Stimulated activated CD8-positive, alpha-beta memory T cell treated with anti-CD3 and anti-CD28 coated beads, Interleukin-7, amount 100 ng/mL, for 4 hours (primary cell): ENCODE results near the gene COG5.
"Not testable (repeated sequence)": the region's sequence is repeated elsewhere in the genome, so short reads cannot be mapped to it uniquely, and the experiment has no call there.

Experiments used
- DNase-seq, 2 donors: peaks; one replicate each; pipeline ENCODE4 v3.0.0-alpha.2; 2020; ENCODE audit warnings: low read depth in 2 of 2

COG5 gene

DNA sequence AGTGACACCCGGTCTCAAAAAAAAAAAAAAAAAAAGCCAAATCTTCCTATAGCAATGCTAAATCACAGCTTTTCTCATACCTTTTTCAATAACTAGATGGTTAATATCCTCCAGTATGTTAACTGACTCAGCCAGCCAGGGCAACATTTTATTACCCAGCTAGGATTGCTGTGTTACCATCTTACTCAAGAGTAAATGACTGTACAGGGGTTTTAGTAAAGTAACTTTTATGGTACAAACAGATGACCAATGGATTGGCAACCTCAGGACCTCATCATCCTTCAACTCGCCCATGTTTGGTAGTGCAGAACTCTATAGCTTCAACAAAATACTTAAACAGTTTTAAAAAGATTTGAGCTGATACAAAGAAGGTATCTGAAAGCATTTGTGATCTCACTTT lies 335.4 kb downstream of the COG5 start:
- no peak for DNase-seq

DNA sequence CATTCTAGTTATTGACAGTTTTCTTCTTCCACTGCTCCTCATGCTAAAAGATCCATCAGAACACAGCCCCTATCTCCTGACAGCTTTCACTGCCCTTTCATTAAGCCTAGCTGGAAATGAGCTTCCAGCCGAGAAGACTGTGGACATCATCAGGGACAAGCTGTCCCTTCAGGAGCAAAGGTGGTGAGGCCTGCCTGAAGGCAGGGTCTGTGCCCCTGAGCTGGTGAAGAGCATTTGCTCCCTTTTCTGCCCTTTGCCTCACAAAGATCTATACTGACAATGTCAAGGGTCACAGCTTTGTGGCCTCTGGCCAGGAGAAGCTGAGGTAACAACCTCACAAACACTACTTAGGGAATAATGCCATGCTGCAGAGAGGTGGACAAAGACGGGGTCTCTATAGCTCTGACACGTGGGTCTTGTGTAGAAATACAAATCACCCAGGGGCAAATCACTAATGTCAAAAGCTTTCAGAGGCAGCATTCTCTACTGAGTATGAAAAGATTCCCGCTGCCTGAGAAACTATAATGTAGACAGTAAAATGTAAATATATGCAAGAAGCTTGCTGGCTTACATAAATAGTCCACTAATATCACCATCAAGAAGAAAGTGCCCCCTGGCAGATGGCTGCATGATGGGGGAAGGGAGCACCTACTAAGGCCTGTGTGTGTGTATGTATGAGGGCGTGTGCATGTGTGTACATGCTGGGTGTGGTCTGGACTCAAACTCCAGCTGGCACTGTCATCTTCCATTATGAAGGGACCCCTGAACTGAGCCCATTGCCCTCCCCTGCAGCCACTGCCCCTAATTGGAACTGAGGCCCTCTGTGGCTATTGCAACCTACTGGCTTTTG lies 339.1 kb downstream of the COG5 start:
- DNase-seq = no peak

DNA sequence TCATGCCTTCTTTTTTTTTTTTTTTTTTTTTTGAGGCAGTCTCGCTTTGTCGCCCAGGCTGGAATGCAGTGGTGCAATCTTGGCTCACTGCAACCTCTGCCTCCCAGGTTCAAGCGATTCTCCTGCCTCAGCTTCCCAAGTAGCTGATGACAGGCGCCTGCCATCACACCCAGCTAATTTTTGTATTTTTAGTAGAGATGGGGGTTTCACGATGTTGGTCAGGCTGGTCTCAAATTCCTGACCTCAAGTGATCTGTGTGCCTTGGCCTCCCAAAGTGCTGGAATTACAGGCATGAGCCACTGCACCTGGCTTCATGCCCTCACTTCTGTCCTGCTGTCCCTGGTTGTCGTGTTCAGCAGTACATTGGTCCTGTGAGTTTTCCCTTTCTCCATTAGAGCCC lies 342.9 kb downstream of the COG5 start:
- not testable (repeated sequence) for DNase-seq

DNA sequence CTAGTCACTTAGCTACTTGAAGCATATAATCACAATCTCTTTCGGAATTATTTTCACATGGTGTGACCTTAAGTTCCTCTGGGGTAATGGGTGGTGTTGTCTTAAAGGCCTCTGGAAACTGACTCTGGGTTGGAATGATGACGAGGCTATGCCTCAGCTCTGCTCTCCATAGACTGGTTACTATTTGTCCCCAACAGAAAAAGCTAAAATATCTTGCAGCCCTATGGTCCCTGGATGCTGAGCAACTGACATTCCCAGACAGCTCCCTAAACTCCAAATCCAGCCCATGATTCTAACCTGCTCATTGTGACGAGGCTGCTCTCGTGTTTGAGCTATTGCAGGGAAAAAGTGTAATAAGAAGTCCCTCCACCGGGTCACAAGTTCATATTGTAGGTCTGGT lies 343.4 kb downstream of the COG5 start:
- no peak for DNase-seq

GRCh38 chr7:107219563-107220244 lies 344.0 kb downstream of the COG5 start:
- DNase-seq = no peak

DNA sequence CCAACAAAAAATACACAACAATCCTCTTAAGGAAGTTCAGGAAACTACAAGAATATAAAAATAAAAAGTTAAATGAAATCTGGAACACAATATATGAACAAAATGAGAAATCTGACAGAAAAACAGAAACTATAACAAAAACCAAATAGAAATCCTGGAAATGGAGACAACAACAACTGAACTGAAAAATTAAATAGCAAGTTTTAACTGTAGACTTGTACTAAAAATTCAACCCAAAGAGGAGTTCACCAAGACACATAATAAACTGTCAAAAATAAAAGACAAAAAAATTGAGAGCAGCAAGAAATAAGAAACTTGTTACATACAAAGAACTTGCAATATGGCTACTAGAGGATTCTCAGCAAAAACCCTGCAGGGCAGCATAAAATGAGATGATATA lies 349.8 kb downstream of the COG5 start:
- DNase-seq = no peak

GRCh38 chr7:107213193-107213788 lies 350.4 kb downstream of the COG5 start:
- no peak for DNase-seq

DNA sequence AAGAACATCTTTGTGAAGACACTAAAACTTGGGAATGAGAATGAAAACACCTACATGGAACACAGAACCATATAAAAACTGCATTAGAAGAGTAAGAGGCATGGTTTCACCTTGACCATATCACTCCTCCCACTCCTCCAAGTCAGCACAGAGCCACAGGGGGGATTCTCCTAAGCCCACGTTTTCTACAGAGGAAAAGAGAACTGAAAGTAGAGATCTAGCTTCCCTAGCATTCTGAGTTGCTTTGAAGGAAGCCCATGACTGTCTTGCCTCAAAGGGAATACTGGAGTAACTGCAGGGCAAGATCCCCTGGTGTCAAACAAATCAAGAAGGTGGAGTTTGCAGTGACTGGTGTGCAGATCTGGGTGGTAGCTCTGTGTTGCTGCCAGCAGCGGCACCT lies 351.0 kb downstream of the COG5 start:
- DNase-seq = no peak

- DNase-seq = no peak
Measured at GRCh38 chr7:107210400-107210799, 353.3 kb downstream of the COG5 start.

GRCh38 chr7:107209565-107209964 lies 354.2 kb downstream of the COG5 start:
- DNase-seq = no peak

GRCh38 chr7:107208563-107208962 lies 355.2 kb downstream of the COG5 start:
- no peak for DNase-seq

DNA sequence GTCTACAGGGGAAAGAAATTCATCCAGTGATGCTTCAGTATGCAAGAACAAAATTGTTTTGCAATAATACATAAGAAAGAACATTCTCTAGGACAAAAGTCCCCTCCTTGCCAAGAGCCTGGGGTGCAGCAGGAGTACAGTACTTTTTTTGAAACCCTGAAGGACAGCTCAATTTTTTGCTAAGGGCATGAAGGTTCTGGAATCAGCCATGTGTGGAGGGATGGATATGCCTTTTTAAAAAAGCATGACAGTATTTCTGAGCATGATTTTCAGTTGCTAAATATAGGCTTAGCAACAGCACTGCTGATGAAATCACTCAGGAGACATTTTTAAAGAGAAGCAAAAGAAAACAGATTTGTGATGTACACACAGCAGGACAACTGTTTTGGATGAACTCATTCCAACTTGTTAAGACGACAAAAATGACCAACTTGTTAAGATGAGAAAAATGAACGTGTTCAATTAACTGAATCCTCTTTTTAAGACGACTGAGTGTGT lies 355.6 kb downstream of the COG5 start:
- DNase-seq = no peak

DNA sequence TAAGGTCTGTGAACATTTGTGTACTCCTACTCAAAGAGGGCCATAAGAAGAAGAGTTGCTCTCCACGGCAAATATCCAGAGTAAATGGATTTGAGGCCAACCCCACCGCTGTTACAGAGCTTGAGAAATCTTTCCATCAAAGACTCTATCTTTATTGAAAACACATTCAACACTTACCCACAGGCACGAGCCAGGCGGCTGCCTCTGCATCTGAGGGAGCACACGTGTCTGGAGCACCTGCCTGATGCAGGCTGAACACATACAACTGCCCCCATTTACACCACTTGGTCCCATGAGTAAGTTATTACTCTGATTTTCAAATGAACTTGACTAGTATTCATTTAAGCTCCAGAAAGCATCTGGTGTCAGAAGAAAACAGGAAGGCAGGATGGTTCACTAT lies 356.3 kb downstream of the COG5 start:
- no peak for DNase-seq

- DNase-seq = no peak
Measured at GRCh38 chr7:107206706-107207105, 357.0 kb downstream of the COG5 start.

DNA sequence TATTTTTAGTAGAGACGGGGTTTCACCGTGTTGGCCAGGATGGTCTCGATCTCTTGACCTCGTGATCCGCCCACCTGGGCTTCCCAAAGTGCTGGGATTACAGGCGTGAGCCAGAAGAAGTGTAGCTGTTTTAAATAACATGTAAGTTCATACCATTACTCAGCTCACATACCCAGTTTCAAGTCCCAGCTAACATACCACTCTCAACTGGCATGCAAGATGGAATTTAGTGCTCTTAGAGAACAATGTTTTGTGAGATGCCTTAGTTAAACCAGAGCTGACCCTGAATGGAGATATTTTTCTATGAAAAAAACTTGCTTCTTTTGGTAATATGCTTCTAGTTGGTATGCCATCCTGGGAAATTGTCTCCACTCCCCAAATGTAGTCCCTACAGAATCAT lies 357.6 kb downstream of the COG5 start:
- DNase-seq = no peak

DNA sequence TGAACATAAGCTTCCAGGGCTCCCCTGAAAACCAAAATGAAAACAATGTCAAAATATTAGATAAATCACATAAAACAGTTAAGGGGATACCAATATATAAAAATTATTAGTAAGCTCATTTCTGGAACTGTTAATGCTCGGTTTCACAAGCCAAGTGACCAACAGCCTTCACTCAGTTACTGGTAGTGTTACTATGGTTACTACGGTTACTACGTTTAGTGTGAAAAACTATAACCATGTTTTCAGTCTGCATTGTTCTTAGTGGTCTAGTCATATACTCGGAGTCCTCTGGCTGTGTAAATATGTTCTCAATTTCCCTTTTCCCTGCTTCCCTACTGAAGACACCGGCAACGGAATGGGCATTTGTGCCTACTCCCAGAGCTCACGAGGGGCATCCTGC lies 360.1 kb downstream of the COG5 start:
- no peak for DNase-seq

GRCh38 chr7:107201795-107202450 lies 361.8 kb downstream of the COG5 start:
- no peak for DNase-seq

- no peak for DNase-seq
Measured at GRCh38 chr7:107196834-107197610, 366.7 kb downstream of the COG5 start.

DNA sequence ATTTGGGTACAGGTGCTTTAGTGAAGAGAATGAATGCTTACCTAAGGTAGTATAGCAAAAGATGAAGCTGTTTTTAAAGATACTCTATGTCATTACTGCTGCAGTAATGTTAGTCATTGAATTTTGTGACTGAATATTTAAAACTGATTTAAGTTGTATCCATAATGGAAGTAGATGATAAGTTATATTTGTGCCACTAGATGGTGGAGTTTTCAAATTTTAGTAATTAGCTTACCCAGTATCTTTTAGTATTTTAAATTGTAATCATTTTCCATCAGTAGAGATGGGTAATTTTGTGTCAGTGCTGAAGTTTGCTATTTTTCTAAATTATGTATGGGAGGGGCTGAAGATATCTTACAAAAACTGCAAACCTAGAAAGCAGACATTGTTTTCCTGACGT lies 369.7 kb downstream of the COG5 start:
- DNase-seq = no peak

DNA sequence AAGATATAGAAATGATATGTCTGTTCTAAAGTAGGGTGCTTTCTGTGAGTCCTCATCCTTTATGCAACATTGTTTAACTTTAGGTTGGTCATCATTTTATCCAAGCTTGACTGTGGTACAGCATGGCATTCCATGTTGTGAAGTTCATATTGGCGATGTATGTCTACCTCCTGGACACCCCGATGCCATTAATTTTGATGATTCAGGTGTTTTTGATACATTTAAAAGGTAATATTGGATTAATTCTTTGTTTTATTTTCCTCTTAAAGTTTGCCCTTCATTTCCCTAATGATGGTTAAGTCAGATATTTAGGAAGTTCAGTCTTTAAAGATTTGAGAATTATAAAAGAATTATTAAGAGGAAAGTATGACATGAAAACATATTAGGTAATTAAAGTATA lies 373.6 kb downstream of the COG5 start:
- no peak for DNase-seq

DNA sequence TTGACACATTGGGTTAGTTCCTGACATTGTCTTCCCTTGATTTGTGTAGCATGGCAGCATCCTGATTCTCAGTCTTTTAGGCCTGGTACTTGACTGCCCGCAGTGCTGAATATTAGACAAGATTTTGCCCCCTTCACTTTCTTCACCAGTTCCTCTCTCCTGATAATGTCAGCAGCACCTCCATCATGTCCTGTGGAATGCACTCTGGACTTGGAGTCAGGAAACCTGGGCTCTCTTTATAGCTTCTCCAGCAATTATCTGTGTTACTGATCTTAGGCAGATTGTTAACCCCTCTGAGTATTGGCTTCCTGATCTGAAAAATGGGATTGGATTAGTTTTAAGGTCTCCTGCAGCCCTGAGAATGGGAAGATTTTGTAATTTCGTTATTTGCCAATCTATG lies 375.9 kb downstream of the COG5 start:
- no peak for DNase-seq

DNA sequence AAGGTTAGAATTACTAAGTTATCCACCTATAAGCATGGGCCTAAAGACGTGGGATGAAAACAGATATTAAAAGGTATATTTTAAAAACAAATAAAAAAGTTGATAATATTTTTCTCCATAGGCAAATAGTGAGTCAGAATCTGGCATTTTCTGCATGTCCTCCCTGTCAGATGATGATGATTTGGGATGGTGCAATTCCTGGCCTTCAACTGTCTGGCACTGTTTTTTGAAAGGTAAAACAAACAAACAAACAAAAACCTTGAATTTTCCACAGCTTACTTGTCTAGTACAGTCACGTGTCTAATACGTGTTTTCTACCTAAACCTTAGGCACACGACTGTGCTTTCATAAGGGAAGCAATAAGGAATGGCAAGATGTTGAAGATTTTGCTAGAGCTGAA lies 377.5 kb downstream of the COG5 start:
- DNase-seq = no peak
